Progenitor cell of endocrine pancreas (in vitro differentiated cells): Measurements from ENCODE around the gene GGTLC1. TPM values are rescaled to one million over a fixed set of nuclear protein-coding genes. Genes with fewer than 3 reads are reported as not detected.
"Not testable (repeated sequence)": the region's sequence is repeated elsewhere in the genome, so short reads cannot be mapped to it uniquely, and the experiment has no call there.

Source experiments
- DNase-seq: peaks from one replicate; pipeline ENCODE4 v3.0.0; 2021; ENCODE audit warnings: low spot score; ENCODE audit not compliant: unreplicated experiment
- H3K27ac Mint-ChIP-seq: 2 replicates; pipeline ENCODE4 v1.8.0; 2021; ENCODE audit warnings: mild to moderate bottlenecking, moderate library complexity, mixed read lengths
- H3K27me3 Mint-ChIP-seq: 2 replicates; pipeline ENCODE4 v1.8.0; 2021; ENCODE audit warnings: mixed read lengths
- H3K36me3 Mint-ChIP-seq: 2 replicates; pipeline ENCODE4 v1.8.0; 2022; ENCODE audit warnings: mixed read lengths; ENCODE audit not compliant: insufficient read depth
- H3K4me1 Mint-ChIP-seq: 2 replicates; pipeline ENCODE4 v1.8.0; 2021; ENCODE audit warnings: low read depth, mixed read lengths
- H3K4me3 Mint-ChIP-seq: 2 replicates; pipeline ENCODE4 v1.8.0; 2021; ENCODE audit warnings: low read depth, mild to moderate bottlenecking, moderate library complexity, mixed read lengths
- H3K9me3 Mint-ChIP-seq: 2 replicates; pipeline ENCODE4 v1.8.0; 2021; ENCODE audit warnings: low read depth, mixed read lengths
- total RNA-seq: library from RNA; stranded (reverse); gene quantifications from 2 replicates; pipeline ENCODE4 v1.2.1, GENCODE V29; 2021
- TF ChIP-seq, protein P1 (sequence below): fragments of 200-600 bp; sonication (generic); IDR thresholded peaks from one replicate; pipeline ENCODE4 v1.5.0; 2021; ENCODE audit warnings: antibody characterized with exemption, mild to moderate bottlenecking; ENCODE audit not compliant: unreplicated experiment

The GGTLC1 gene
- total RNA-seq, 1 donor from 2014 or later = not detected

GRCh38 chr20:23984476-23985023 lies 4.0 kb downstream of the GGTLC1 start:
- H3K4me3 Mint-ChIP-seq, H3K27ac Mint-ChIP-seq, H3K27me3 Mint-ChIP-seq, H3K9me3 Mint-ChIP-seq, DNase-seq, H3K36me3 Mint-ChIP-seq: not testable (repeated sequence)
- peaks cover 25% of the 10 kb centered on the region for H3K4me1 Mint-ChIP-seq
- TF ChIP-seq, protein P1, sequence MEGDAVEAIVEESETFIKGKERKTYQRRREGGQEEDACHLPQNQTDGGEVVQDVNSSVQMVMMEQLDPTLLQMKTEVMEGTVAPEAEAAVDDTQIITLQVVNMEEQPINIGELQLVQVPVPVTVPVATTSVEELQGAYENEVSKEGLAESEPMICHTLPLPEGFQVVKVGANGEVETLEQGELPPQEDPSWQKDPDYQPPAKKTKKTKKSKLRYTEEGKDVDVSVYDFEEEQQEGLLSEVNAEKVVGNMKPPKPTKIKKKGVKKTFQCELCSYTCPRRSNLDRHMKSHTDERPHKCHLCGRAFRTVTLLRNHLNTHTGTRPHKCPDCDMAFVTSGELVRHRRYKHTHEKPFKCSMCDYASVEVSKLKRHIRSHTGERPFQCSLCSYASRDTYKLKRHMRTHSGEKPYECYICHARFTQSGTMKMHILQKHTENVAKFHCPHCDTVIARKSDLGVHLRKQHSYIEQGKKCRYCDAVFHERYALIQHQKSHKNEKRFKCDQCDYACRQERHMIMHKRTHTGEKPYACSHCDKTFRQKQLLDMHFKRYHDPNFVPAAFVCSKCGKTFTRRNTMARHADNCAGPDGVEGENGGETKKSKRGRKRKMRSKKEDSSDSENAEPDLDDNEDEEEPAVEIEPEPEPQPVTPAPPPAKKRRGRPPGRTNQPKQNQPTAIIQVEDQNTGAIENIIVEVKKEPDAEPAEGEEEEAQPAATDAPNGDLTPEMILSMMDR = peak; percentile 43

- not testable (repeated sequence) for H3K9me3 Mint-ChIP-seq, H3K36me3 Mint-ChIP-seq, DNase-seq, H3K4me3 Mint-ChIP-seq, H3K27me3 Mint-ChIP-seq
- peak overlapping the region; percentile 80 for H3K27ac Mint-ChIP-seq
- peaks cover 25% of the 10 kb centered on the region for H3K4me1 Mint-ChIP-seq
These were observed 6.2 kb downstream of the GGTLC1 start for GRCh38 chr20:23982112-23983018.

- H3K27me3 Mint-ChIP-seq, H3K27ac Mint-ChIP-seq, H3K9me3 Mint-ChIP-seq, H3K4me3 Mint-ChIP-seq, DNase-seq, H3K36me3 Mint-ChIP-seq: not testable (repeated sequence)
- peaks cover 25% of the 10 kb centered on the region for H3K4me1 Mint-ChIP-seq
These were observed 7.1 kb downstream of the GGTLC1 start for GRCh38 chr20:23981526-23981925.

- peak overlapping the region; percentile 40 for H3K4me3 Mint-ChIP-seq
- not testable (repeated sequence) for DNase-seq, H3K36me3 Mint-ChIP-seq, H3K27ac Mint-ChIP-seq, H3K27me3 Mint-ChIP-seq, H3K9me3 Mint-ChIP-seq
- H3K4me1 Mint-ChIP-seq = peaks cover 25% of the 10 kb centered on the region
These were observed 7.6 kb downstream of the GGTLC1 start for GRCh38 chr20:23981014-23981413.

GRCh38 chr20:23979899-23980811 lies 8.4 kb downstream of the GGTLC1 start:
- H3K4me3 Mint-ChIP-seq = peak overlapping the region; percentile 40
- not testable (repeated sequence) for DNase-seq

DNA sequence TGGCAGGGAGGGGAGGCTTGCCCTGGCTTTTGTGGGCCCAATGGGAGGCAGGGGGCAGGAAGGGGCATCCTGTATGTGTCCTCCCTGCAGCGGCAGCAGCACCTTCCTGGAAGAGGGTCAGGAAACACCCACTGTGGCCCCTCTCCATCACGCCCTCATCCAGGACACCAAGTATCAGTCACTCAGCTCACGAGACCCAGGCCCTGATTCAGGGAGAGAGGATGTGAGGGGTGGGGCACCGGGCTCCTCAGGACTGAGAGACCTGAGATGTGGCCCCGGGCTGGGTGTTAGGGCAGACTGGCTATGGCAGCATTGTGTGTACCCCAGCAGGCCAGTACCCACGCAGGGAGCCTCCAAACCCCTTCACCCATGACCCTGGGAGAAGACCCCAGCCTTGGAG lies 9.2 kb downstream of the GGTLC1 start:
- H3K27me3 Mint-ChIP-seq, H3K4me3 Mint-ChIP-seq, DNase-seq, H3K36me3 Mint-ChIP-seq, H3K9me3 Mint-ChIP-seq, H3K27ac Mint-ChIP-seq: not testable (repeated sequence)
- H3K4me1 Mint-ChIP-seq = peaks cover 25% of the 10 kb centered on the region

More at GRCh38 chr20:23979899-23980811, 8.4 kb downstream of the GGTLC1 start:
- H3K9me3 Mint-ChIP-seq, H3K27me3 Mint-ChIP-seq, H3K36me3 Mint-ChIP-seq: not testable (repeated sequence)
- Mint-ChIP-seq H3K27ac (peak overlapping the region; percentile 56), H3K4me1 (peaks cover 25% of the 10 kb centered on the region)

DNA sequence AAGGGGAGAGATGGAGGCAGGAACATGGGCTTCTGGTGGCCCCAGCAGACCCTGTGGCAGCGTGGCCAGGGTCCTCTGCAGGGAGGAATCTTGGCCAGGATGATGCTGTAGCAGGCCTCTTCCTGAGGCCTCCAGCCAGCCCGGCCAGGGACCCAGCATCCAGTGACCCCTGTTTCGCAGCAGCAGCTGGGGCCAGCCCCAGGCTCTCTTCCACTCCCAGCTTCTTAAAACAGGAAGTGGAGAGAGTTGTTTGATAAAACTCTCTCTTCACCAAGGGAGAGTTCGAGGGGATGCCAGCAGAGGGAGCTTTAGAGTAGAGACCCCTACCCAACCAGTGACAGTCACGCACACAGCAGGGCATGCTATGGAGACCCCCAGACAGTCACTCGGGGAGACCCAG lies 10.1 kb downstream of the GGTLC1 start:
- H3K4me1 Mint-ChIP-seq = peaks cover 25% of the 10 kb centered on the region
- not testable (repeated sequence) for DNase-seq, H3K4me3 Mint-ChIP-seq, H3K27ac Mint-ChIP-seq, H3K27me3 Mint-ChIP-seq, H3K9me3 Mint-ChIP-seq, H3K36me3 Mint-ChIP-seq
- TF ChIP-seq, protein P1 = peak; percentile 52
